Thoracic aorta (tissue), 2 donors: ENCODE data around the gene SORBS1. TPM values are rescaled to one million over a fixed set of nuclear protein-coding genes. Genes with fewer than 3 reads are reported as not detected.

ENCODE experiments used
- ATAC-seq: fragments of 150-250 bp; one replicate; pipeline ENCODE4 v1.8.0; 2017; ENCODE audit warnings: low read depth; ENCODE audit not compliant: insufficient number of reproducible peaks, low FRiP score
- DNase-seq: peaks from one replicate; pipeline ENCODE4 v3.0.0-alpha.2; 2020; ENCODE audit warnings: low spot score
- H3K27ac ChIP-seq, 2 donors: fragments of 200-600 bp; sonication (generic); 1 replicate in 1 of 2; 2 replicates in 1 of 2; pipeline ENCODE4 v1.5.1; 2016; ENCODE audit warnings: mild to moderate bottlenecking in 2 of 2, moderate library complexity in 2 of 2
- H3K27me3 ChIP-seq: fragments of 200-600 bp; sonication (generic); replicated peaks from 2 replicates; pipeline ENCODE4 v1.6.0; 2016; ENCODE audit warnings: mild to moderate bottlenecking; ENCODE audit not compliant: insufficient read depth
- H3K36me3 ChIP-seq: fragments of 200-600 bp; sonication (generic); one replicate; pipeline ENCODE4 v1.5.1; 2016
- H3K4me1 ChIP-seq, 2 donors: fragments of 200-600 bp; sonication (generic); 1 replicate in 1 of 2; 2 replicates in 1 of 2; pipeline versions ENCODE4 v1.5.1 to v1.6.0; 2016; ENCODE audit warnings: low read depth in 2 of 2, mild to moderate bottlenecking in 1 of 2; ENCODE audit not compliant: control insufficient read depth in 1 of 2
- H3K4me3 ChIP-seq: fragments of 200-600 bp; sonication (generic); 2 replicates; pipeline ENCODE4 v1.5.1; 2016; ENCODE audit warnings: mild to moderate bottlenecking
- H3K9me3 ChIP-seq: fragments of 200-600 bp; sonication (generic); 2 replicates; pipeline ENCODE4 v1.5.1; 2016
- CTCF ChIP-seq: fragments of 200-600 bp; sonication (generic); IDR thresholded peaks from one replicate; pipeline ENCODE4 v1.5.1; 2019; ENCODE audit warnings: antibody characterized with exemption
- total RNA-seq, 2 donors: library from RNA; depleted of rRNA; stranded (reverse); fragments of >200 nt; gene quantifications; one replicate each; pipeline versions ENCODE4 v1.1.0 to v1.2.3, GENCODE V29; 2016

Gene SORBS1
- total RNA-seq, 2 donors from 2014 or later = 1,110 to 1,659 TPM

GRCh38 chr10:95382174-95382573 is 179.0 kb downstream of the SORBS1 start:
- no peak for DNase-seq
- Histone ChIP-seq H3K9me3 (no peaks in the 10 kb centered on the region), H3K27ac (peak overlapping the region; percentile 37 to 95), H3K27me3 (no peaks in the 10 kb centered on the region), H3K36me3 (peaks cover 62% of the 10 kb centered on the region), H3K4me1 (peaks cover 27 to 100% of the 10 kb centered on the region in 2 donors), H3K4me3 (no peak overlapping the region)
- no peak for TF ChIP-seq CTCF
- ATAC-seq = no peak

- no peak for ATAC-seq
- Histone ChIP-seq H3K9me3 (no peaks in the 10 kb centered on the region), H3K27ac (peak overlapping the region; percentile 55 to 80), H3K4me3 (no peak overlapping the region), H3K36me3 (peaks cover 49% of the 10 kb centered on the region), H3K27me3 (no peaks in the 10 kb centered on the region), H3K4me1 (peaks cover 23 to 99% of the 10 kb centered on the region in 2 donors)
- TF ChIP-seq CTCF = no peak
- DNase-seq = no peak
Measured at GRCh38 chr10:95377950-95378349, 183.2 kb downstream of the SORBS1 start.

GRCh38 chr10:95375418-95375817 is 185.8 kb downstream of the SORBS1 start:
- ATAC-seq (no peak), DNase-seq (no peak)
- Histone ChIP-seq H3K9me3 (no peaks in the 10 kb centered on the region), H3K36me3 (peaks cover 44% of the 10 kb centered on the region), H3K27me3 (no peaks in the 10 kb centered on the region), H3K4me1 (peaks cover 19 to 98% of the 10 kb centered on the region in 2 donors), H3K4me3 (no peak overlapping the region), H3K27ac (peak overlapping the region; percentile 55 to 80)
- TF ChIP-seq CTCF = no peak

GRCh38 chr10:95374597-95375209 is 186.5 kb downstream of the SORBS1 start:
- TF ChIP-seq CTCF = peak; percentile 83
- H3K27ac ChIP-seq = peak overlapping the region; percentile 55 to 80
- DNase-seq (peak; percentile 42), ATAC-seq (peak; percentile 23)
- H3K36me3 ChIP-seq = peaks cover 40% of the 10 kb centered on the region
- H3K9me3 ChIP-seq = no peaks in the 10 kb centered on the region
- H3K4me3 ChIP-seq = no peak overlapping the region
- H3K4me1 ChIP-seq = peaks cover 19 to 97% of the 10 kb centered on the region in 2 donors
- no peaks in the 10 kb centered on the region for H3K27me3 ChIP-seq

GRCh38 chr10:95373660-95374059 is 187.5 kb downstream of the SORBS1 start:
- DNase-seq = no peak
- ATAC-seq = no peak
- Histone ChIP-seq H3K4me3 (no peak overlapping the region), H3K27ac (peak overlapping the region in 1 of 2 donors; percentile 45), H3K9me3 (no peaks in the 10 kb centered on the region), H3K4me1 (peaks cover 12 to 97% of the 10 kb centered on the region in 2 donors), H3K36me3 (peaks cover 41% of the 10 kb centered on the region), H3K27me3 (no peaks in the 10 kb centered on the region)
- no peak for TF ChIP-seq CTCF
